Testis (tissue), 3 donors: ENCODE results near the gene APOBEC3A. TPM values are rescaled to one million over a fixed set of nuclear protein-coding genes. Genes with fewer than 3 reads are reported as not detected.
"Not testable (repeated sequence)": the region's sequence is repeated elsewhere in the genome, so short reads cannot be mapped to it uniquely, and the experiment has no call there.

Experiments used
- DNase-seq: peaks from one replicate; pipeline ENCODE4 v3.0.0-alpha.2; 2019
- H3K27ac ChIP-seq, 2 donors: fragments of 200-600 bp; sonication (generic); one replicate each; pipeline ENCODE4 v1.5.1; 2019
- H3K27me3 ChIP-seq: fragments of 200-600 bp; sonication (generic); one replicate; pipeline ENCODE4 v1.5.1; 2019
- H3K36me3 ChIP-seq: fragments of 200-600 bp; sonication (generic); one replicate; pipeline ENCODE4 v1.5.1; 2017; ENCODE audit warnings: low read depth; ENCODE audit errors: missing control alignments
- H3K4me1 ChIP-seq: fragments of 200-600 bp; sonication (generic); one replicate; pipeline ENCODE4 v1.5.1; 2019
- H3K4me3 ChIP-seq, 2 donors: fragments of 200-600 bp; sonication (generic); one replicate each; pipeline ENCODE4 v1.5.1; 2017 to 2019
- H3K9me3 ChIP-seq: fragments of 200-600 bp; sonication (generic); one replicate; pipeline ENCODE4 v1.5.1; 2017
- POLR2A ChIP-seq: fragments of 450-650 bp; IDR thresholded peaks from one replicate; pipeline ENCODE4 v1.6.1; 2017; ENCODE audit warnings: antibody characterized with exemption, mild to moderate bottlenecking, moderate library complexity
- WGBS, 2 donors: methylation state at CpG; one replicate each; pipeline ENCODE4 v1.1.5; 2018; 5-methylcytosine and 5-hydroxymethylcytosine counted together
- intact Hi-C: fragments of 100-400 bp; cut with DNase I; formaldehyde crosslinking; loops from one replicate; pipeline ENCODE4 v1.15.1; 2023; ENCODE audit warnings: low total_unique reads
- polyA plus RNA-seq: library from polyadenylated mRNA; stranded (reverse); fragments of 350-450 nt; fragmentation: Illumina TruSeq; extraction: RNeasy Lipid Tissue Mini Kit (QIAGEN cat#74804); gene quantifications from one replicate; pipeline ENCODE4 v1.2.3, GENCODE V29; 2014; ENCODE audit warnings: low read depth, low replicate concordance; ENCODE audit not compliant: insufficient read depth
- total RNA-seq, 2 donors: library from RNA; depleted of rRNA; stranded (reverse); fragments of >200 nt; gene quantifications; one replicate each; pipeline ENCODE4 v1.2.3, GENCODE V29; 2016
- TF ChIP-seq, protein P1 (sequence below), 3 experiments: fragments of 450-650 bp in 2 of 3; fragments of 200-600 bp in 1 of 3; sonication (generic) in 1 of 3; IDR thresholded peaks; one replicate each; pipeline ENCODE4 v1.5.1; 2016 to 2019; ENCODE audit warnings: antibody characterized with exemption in 3 of 3, mild to moderate bottlenecking in 2 of 3, moderate library complexity in 1 of 3

APOBEC3A gene
- total and polyA plus RNA-seq, 3 donors from 2014 or later, result 0.50 to 1.1 TPM; not detected in 1

DNA sequence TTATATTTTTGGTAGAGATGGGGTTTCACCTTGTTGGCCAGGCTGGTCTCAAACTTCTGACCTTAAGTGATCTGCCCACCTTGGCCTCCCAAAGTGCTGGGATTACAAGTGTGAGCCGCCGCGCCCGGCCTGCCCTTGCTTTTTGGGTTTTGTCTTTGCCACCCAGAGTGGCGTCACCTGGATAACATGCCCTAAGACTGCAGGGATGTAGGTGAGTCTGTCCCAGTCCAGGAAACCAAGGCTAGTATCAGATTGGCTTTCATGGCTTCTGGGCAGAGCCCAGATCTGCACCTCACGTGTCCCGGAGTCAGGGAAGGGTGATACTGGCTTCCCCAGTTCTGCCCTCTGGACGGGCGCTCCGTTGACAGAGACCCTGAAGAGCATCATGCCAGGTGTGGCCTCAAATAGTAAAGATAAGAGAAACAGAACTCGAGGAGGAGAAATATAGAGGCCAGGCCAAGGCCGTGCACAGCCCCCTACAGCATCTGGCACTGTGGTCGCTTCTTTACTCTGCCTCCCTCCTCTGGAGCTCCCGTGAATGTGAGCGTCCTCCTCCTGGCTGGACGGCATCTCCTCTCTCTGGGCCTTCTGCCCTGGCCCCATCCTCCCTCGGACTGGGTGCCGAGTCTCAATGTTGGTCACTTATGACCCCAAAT lies 16.9 kb downstream of the APOBEC3A start:
- no peak overlapping the region for H3K4me3 ChIP-seq
- WGBS, 2 donors, result 71 to 73% methylated on average over 18 of the region's 18 CpGs
- intact Hi-C loops, result no loop called here
- H3K4me1 ChIP-seq, result no peaks in the 10 kb centered on the region
- TF ChIP-seq POLR2A, result no peak
- TF ChIP-seq, protein P1, sequence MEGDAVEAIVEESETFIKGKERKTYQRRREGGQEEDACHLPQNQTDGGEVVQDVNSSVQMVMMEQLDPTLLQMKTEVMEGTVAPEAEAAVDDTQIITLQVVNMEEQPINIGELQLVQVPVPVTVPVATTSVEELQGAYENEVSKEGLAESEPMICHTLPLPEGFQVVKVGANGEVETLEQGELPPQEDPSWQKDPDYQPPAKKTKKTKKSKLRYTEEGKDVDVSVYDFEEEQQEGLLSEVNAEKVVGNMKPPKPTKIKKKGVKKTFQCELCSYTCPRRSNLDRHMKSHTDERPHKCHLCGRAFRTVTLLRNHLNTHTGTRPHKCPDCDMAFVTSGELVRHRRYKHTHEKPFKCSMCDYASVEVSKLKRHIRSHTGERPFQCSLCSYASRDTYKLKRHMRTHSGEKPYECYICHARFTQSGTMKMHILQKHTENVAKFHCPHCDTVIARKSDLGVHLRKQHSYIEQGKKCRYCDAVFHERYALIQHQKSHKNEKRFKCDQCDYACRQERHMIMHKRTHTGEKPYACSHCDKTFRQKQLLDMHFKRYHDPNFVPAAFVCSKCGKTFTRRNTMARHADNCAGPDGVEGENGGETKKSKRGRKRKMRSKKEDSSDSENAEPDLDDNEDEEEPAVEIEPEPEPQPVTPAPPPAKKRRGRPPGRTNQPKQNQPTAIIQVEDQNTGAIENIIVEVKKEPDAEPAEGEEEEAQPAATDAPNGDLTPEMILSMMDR (IDR thresholded peaks at IDR 0.05), result no peak
- no peak for DNase-seq
- H3K36me3 ChIP-seq, result no peaks in the 10 kb centered on the region
- H3K27me3 ChIP-seq, result no peaks in the 10 kb centered on the region
- H3K27ac ChIP-seq, result no peak overlapping the region
- H3K9me3 ChIP-seq, result no peaks in the 10 kb centered on the region

DNA sequence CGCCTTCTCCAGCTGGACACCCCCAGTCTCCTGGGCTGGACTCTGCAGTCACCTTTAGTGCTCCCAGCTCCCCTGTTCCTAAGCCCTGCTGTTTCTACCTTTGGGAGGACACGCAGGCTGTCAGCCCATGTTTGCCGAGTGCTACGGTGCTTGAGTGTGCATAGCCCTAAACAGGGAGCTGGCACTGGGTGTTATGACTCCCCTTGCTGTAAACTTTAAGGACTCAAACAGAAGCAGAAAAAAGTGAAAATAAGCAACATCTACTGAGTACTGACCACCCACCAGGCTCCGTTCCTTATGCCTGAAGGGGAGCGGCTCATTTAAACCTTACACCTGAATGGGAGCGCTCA lies 17.4 kb downstream of the APOBEC3A start:
- DNase-seq, result no peak
- Histone ChIP-seq H3K27me3 (no peaks in the 10 kb centered on the region), H3K36me3 (no peaks in the 10 kb centered on the region), H3K4me1 (no peaks in the 10 kb centered on the region), H3K4me3 (no peak overlapping the region), H3K27ac (no peak overlapping the region), H3K9me3 (no peaks in the 10 kb centered on the region)
- TF ChIP-seq, protein P1 (IDR thresholded peaks at IDR 0.05), result no peak
- no peak for TF ChIP-seq POLR2A
- intact Hi-C loops, result no loop called here
- 81 to 82% methylated on average over 6 to 7 of the region's 7 CpGs for WGBS, 2 donors

DNA sequence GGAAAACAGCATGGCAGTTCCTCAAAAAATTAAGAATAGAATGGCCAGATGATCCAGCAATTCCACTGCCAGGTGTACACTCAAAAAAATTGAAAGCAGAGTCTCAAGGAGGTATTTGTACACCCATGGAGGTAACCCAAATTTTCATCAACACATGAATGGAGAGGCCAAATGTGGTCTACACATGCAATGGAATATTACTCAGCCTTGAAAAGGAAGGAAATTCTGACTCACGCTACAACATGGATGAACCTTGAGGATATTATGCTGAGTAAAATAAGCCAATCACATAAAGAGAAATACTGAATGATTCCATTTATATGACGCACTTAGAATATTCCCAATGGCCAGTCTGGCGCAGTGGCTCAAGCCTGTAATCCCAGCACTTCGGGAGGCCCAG lies 19.9 kb downstream of the APOBEC3A start:
- H3K4me3 ChIP-seq, intact Hi-C loops: not testable (repeated sequence)

DNA sequence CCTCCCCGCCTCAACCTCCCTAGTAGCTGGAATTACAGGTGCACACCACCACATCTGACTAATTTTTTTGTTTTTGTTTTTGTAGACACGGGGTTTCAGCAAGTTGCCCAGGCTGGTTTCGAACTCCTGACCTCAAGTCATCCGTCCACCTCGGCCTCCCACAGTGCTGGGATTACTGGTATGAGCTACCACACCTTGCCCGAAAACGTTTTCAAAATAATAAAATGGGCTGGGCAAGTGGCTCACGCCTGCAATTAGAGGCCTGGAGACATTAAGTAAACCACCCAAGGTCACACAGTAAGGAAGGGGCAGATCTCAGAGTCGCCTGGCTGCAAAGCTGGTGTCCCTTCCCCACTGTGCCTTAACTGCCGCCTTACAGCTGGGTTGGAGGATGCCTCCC lies 23.2 kb downstream of the APOBEC3A start:
- intact Hi-C loops, H3K9me3 ChIP-seq, H3K27me3 ChIP-seq, DNase-seq, H3K36me3 ChIP-seq, H3K4me3 ChIP-seq, H3K27ac ChIP-seq: not testable (repeated sequence)
- H3K4me1 ChIP-seq, result peaks cover 16% of the 10 kb centered on the region
- 46 to 55% methylated on average over 10 of the region's 10 CpGs for WGBS, 2 donors

More for the DNA sequence above, 19.9 kb downstream of the APOBEC3A start:
- not testable (repeated sequence) for H3K9me3 ChIP-seq, H3K36me3 ChIP-seq, H3K27ac ChIP-seq, DNase-seq, H3K27me3 ChIP-seq
- peaks cover 11% of the 10 kb centered on the region for H3K4me1 ChIP-seq
- WGBS, 2 donors, result 95 to 98% methylated on average over 4 of the region's 4 CpGs

DNA sequence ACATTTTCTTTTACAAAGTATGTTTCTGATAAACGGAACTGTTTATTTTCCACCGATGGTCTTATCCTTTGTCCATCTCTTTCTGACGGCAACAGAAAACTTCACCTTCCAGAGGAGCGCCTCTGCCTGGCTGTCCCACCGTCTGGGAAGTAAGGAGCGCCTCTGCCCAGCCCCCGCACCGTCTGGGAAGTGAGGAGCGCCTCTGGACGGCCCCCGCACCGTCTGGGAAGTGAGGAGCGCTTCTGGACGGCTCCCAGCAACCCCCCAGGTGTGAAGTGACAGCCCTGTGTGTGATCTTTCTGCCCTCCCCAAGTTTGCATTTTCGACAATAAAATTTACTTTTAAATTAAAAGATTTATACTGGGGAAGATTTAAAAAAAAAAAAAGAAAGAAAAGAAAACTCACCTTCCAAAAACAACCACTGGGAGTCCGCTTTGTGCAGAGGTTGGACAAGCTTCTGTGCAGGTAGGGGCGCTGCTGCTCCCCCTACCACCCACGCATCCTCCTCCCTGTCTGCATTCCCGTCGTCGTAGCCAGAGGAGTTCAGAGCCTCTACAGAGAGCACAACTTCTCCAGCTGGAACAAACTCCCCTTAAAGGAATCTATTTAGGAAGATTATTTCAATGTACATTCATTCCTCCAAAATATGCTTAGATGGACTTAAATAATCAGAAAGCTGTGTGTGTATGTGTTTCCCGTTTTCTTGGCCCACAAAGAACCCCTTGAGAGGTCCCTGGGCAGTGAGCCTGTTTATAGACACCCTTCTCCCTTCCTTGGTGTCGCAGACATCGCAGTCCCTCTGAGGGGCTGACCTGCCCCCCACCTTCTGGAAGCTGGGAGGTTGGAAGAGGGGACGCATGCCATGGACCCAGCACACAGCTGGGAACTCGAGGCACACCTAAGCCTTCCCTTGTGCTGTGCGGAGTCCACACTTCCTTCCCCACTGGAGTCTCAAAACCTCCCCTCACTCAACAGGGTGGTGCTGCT lies 23.9 kb downstream of the APOBEC3A start:
- Histone ChIP-seq H3K9me3 (no peaks in the 10 kb centered on the region), H3K36me3 (no peaks in the 10 kb centered on the region), H3K4me1 (peaks cover 16% of the 10 kb centered on the region), H3K27me3 (no peaks in the 10 kb centered on the region), H3K4me3 (peak overlapping the region; percentile 15 to 20), H3K27ac (peak overlapping the region in 1 of 2 donors; percentile 29)
- intact Hi-C loops, result no loop called here
- DNase-seq, result peak; percentile 55
- TF ChIP-seq POLR2A, result no peak
- TF ChIP-seq, protein P1 (IDR thresholded peaks at IDR 0.05), result peak; percentile 15 to 23 (median 23)
- 4 to 6% methylated on average over 26 to 27 of the region's 27 CpGs for WGBS, 2 donors
